A549 (cell line): Measurements from ENCODE around the gene DYNLT2B. TPM values are rescaled to one million over a fixed set of nuclear protein-coding genes. Genes with fewer than 3 reads are reported as not detected.

ENCODE experiments used
- ATAC-seq, 2 experiments: fragments of 200-7000 bp in 1 of 2; fragments of >200 bp in 1 of 2; cut with Nextera tagmentation in 1 of 2; cut with Tn5 transposase in 1 of 2; 3 replicates each; pipeline versions ENCODE4 v1.8.0 to v1.9.1; 2018 to 2020; ENCODE audit warnings: mild to moderate bottlenecking in 1 of 2, moderate library complexity in 1 of 2
- CTCF ChIA-PET: fragments of 300-600 bp; sonication (Branson Sonifier 250); formaldehyde crosslinking; extraction: SDS; loops from one replicate; lab custom pipeline; 2021; ENCODE audit warnings: antibody characterized with exemption, inconsistent platforms; lab: Yijun Ruan, JAX
- POLR2A ChIA-PET: fragments of 350-600 bp; formaldehyde crosslinking; extraction: SDS; loops from one replicate; lab custom pipeline; 2021; ENCODE audit warnings: antibody characterized with exemption, inconsistent platforms; lab: Yijun Ruan, JAX
- DNase-seq, 2 experiments: peaks; one replicate each; pipeline versions ENCODE4 v3.0.0 to v3.0.0-alpha.2; 2011 to 2016; ENCODE audit warnings: low read depth in 1 of 2, low spot score in 1 of 2
- FAIRE-seq: peaks from 2 replicates; lab custom pipeline; 2011; peaks lifted over from hg19 to GRCh38; lab: Jason Lieb, UNC
- H3K27ac ChIP-seq, 2 experiments: fragments of >200 bp; sonication (Bioruptor Twin); formaldehyde crosslinking; 3 replicates each; pipeline ENCODE4 v1.5.1; 2016 to 2017
- H3K4me1 ChIP-seq: fragments of >200 bp; sonication (Bioruptor Twin); formaldehyde crosslinking; 3 replicates; pipeline ENCODE4 v1.6.1; 2016
- H3K4me2 ChIP-seq: fragments of >200 bp; sonication (Bioruptor Twin); formaldehyde crosslinking; 3 replicates; pipeline ENCODE4 v1.6.1; 2016
- H3K4me3 ChIP-seq: fragments of >200 bp; sonication (Bioruptor Twin); formaldehyde crosslinking; 3 replicates; pipeline ENCODE4 v1.5.1; 2016
- H3K9me3 ChIP-seq: fragments of >200 bp; sonication (Bioruptor Twin); formaldehyde crosslinking; 3 replicates; pipeline ENCODE4 v1.6.1; 2016
- ATOH8 ChIP-seq: fragments of 250-450 bp; sonication (Bioruptor Pico); IDR thresholded peaks from 2 replicates; pipeline ENCODE4 v1.5.0; 2020; ENCODE audit warnings: low read depth, mild to moderate bottlenecking, moderate library complexity
- BHLHE40 ChIP-seq: IDR thresholded peaks from 2 replicates; pipeline ENCODE4 v1.6.1; 2012; ENCODE audit warnings: low read depth, low read length, inconsistent platforms
- CBX8 ChIP-seq: fragments of 200-600 bp; sonication (generic); IDR thresholded peaks from 2 replicates; pipeline ENCODE4 v1.6.1; 2016
- CEBPB ChIP-seq, 2 experiments: fragments of >200 bp in 1 of 2; sonication (Bioruptor Twin) in 1 of 2; formaldehyde crosslinking in 1 of 2; IDR thresholded peaks; 2 replicates each; pipeline ENCODE4 v1.6.1; 2012 to 2016
- EHF ChIP-seq: fragments of 250-450 bp; sonication (Bioruptor Pico); IDR thresholded peaks from 2 replicates; pipeline ENCODE4 v1.5.0; 2020; ENCODE audit warnings: mild to moderate bottlenecking
- ESRRA ChIP-seq: fragments of 150-350 bp; IDR thresholded peaks from 2 replicates; pipeline ENCODE4 v1.6.1; 2014; ENCODE audit warnings: mild to moderate bottlenecking, low read length, borderline replicate concordance
- FOSB ChIP-seq: fragments of 250-450 bp; sonication (Bioruptor Pico); IDR thresholded peaks from 2 replicates; pipeline ENCODE4 v1.5.0; 2020; ENCODE audit warnings: mild to moderate bottlenecking, moderate library complexity
- HDAC2 ChIP-seq: fragments of 200-600 bp; sonication (generic); IDR thresholded peaks from 2 replicates; pipeline ENCODE4 v1.6.1; 2016
- HOXA7 ChIP-seq: fragments of 250-450 bp; sonication (Bioruptor Pico); IDR thresholded peaks from 2 replicates; pipeline ENCODE4 v1.5.0; 2020; ENCODE audit warnings: mild to moderate bottlenecking, moderate library complexity
- HOXB13 ChIP-seq: fragments of 250-450 bp; sonication (Bioruptor Pico); IDR thresholded peaks from 2 replicates; pipeline ENCODE4 v1.5.0; 2020; ENCODE audit warnings: low read depth, mild to moderate bottlenecking, moderate library complexity
- KDM5A ChIP-seq: fragments of 200-600 bp; sonication (generic); IDR thresholded peaks from 2 replicates; pipeline ENCODE4 v1.6.1; 2016; ENCODE audit warnings: antibody characterized with exemption, mild to moderate bottlenecking
- MAZ ChIP-seq: fragments of 150-350 bp; IDR thresholded peaks from 2 replicates; pipeline ENCODE4 v1.6.1; 2014; ENCODE audit warnings: antibody characterized with exemption, low read depth, low read length, borderline replicate concordance
- MYC ChIP-seq: IDR thresholded peaks from 2 replicates; pipeline ENCODE4 v1.6.1; 2012; ENCODE audit warnings: mild to moderate bottlenecking, inconsistent platforms, low read length, improper control_type of control experiment, borderline replicate concordance
- NR3C1 ChIP-seq: fragments of >200 bp; sonication (Bioruptor Twin); formaldehyde crosslinking; IDR thresholded peaks from 3 replicates; pipeline ENCODE4 v1.6.1; 2017
- RARB ChIP-seq: fragments of 250-450 bp; sonication (Bioruptor Pico); IDR thresholded peaks from 2 replicates; pipeline ENCODE4 v1.8.0; 2021; ENCODE audit warnings: mild to moderate bottlenecking, moderate library complexity
- REST ChIP-seq: fragments of 200-600 bp; sonication (generic); IDR thresholded peaks from 2 replicates; pipeline ENCODE4 v1.6.1; 2016; ENCODE audit warnings: antibody characterized with exemption, mild to moderate bottlenecking, moderate library complexity
- RNF2 ChIP-seq: fragments of 200-600 bp; sonication (generic); IDR thresholded peaks from 2 replicates; pipeline ENCODE4 v1.6.1; 2016; ENCODE audit warnings: low read depth, mild to moderate bottlenecking, antibody characterized with exemption, moderate library complexity, borderline replicate concordance
- USF2 ChIP-seq: fragments of 450-650 bp; IDR thresholded peaks from 2 replicates; pipeline ENCODE4 v1.6.1; 2014; ENCODE audit warnings: antibody characterized with exemption
- WGBS: methylation state at CpG from one replicate; pipeline ENCODE4 v1.1.6; 2017; ENCODE audit errors: missing lambda C conversion rate; 5-methylcytosine and 5-hydroxymethylcytosine counted together
- polyA plus RNA-seq, 4 experiments: library from polyadenylated mRNA; depleted of rRNA in 3 of 4; stranded (reverse); fragments of >200 nt; fragmentation: RNase III in 1 of 4; extraction: RNeasy Plus Mini Kit Qiagen cat#74134 plus additional on column Dnase treatment in 1 of 4; gene quantifications; 2 replicates in 3 of 4; 3 replicates in 1 of 4; pipeline ENCODE4 v1.2.3, GENCODE V29; 2011 to 2017
- TF ChIP-seq, protein P1 (sequence below): IDR thresholded peaks from 2 replicates; pipeline ENCODE4 v1.6.1; 2012; ENCODE audit warnings: low read depth, borderline replicate concordance
- TF ChIP-seq, protein P2 (sequence below): fragments of >200 bp; sonication (Bioruptor Twin); formaldehyde crosslinking; IDR thresholded peaks from 3 replicates; pipeline ENCODE4 v1.6.1; 2016

DYNLT2B gene
- polyA plus RNA-seq, 2 of the 4 experiments (the other 2 are of a cell fraction): 34.7 to 34.9 TPM

GRCh38 chr3:196254376-196255283 lies 63.4 kb downstream of the DYNLT2B start:
- DNase-seq: no peak
- POLR2A ChIA-PET: no interaction called here

DNA sequence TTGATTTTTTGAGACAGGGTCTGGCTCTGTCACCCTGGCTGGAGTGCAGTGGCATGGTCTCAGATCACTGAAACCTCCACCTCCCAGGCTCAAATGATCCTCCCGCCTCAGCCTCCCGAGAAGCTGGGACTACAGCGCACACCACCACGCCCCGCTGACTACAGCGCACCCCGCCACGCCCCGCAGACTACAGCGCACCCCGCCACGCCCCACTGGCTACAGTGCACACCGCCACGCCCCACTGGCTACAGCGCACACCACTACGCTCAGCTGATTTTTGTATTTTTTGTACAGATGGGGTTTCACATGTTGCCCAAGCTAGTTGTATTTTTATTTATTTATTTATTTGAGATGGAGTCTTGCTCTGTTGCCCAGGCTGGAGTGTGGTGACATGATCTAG lies 66.1 kb downstream of the DYNLT2B start:
- 96% methylated on average over 16 of the region's 16 CpGs for WGBS

More at GRCh38 chr3:196254376-196255283, 63.4 kb downstream of the DYNLT2B start:
- CTCF ChIA-PET: interaction anchor here (0.6 to 2.3 kb wide), 10 partner anchors 8 to 337 kb away, joined by 3 to 9 read pairs (median 4); no protein-coding TSS in a partner anchor
- TF ChIP-seq HOXB13 (no peak), BHLHE40 (no peak), HDAC2 (no peak)
- TF ChIP-seq, all 56 proteins: peak for 0
- FAIRE-seq (no peak), ATAC-seq (no peak)
- no peak overlapping the region for H3K4me2 ChIP-seq
- 76% methylated on average over 5 of the region's 5 CpGs for WGBS
- H3K27ac ChIP-seq: no peak overlapping the region
- no peaks in the 10 kb centered on the region for H3K9me3 ChIP-seq
- H3K4me3 ChIP-seq: no peak overlapping the region
- H3K4me1 ChIP-seq: no peaks in the 10 kb centered on the region

DNA sequence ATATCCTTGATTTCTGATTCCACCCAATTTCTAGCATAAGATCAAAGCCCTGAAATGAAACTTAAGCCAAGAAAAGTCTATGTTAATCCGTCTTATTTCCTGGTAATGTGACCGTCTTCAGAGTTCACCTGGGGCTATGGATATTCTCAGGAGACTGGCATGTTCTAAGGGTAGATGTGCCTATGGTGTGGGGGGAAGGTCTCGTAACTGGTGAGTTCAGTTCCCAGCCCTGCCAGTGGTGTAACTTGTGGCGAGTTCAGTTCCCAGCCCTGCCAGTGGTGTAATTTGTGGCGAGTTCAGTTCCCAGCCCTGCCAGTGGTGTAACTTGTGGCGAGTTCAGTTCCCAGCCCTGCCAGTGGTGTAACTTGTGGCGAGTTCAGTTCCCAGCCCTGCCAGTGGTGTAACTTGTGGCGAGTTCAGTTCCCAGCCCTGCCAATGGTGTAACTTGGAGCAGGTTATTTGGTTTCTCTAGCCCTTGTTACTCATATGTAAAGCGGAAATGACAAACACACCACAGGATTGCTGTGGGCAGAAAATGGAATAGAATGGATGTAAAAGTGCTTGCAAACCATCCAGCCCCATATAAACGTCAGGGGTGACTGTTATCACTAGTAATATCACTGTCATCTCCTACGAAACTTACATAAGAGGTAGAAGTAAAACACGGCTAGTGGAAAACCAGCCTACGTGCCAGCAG lies 71.3 kb downstream of the DYNLT2B start:
- POLR2A ChIA-PET: interaction anchor here (0.6 kb wide), 1 partner anchor 30 kb away, joined by 3 read pairs; no protein-coding TSS in a partner anchor
- CTCF ChIA-PET: interaction anchor here (0.8 kb wide), 1 partner anchor 12 kb away, joined by 3 read pairs; no protein-coding TSS in a partner anchor
- Histone ChIP-seq H3K9me3 (no peaks in the 10 kb centered on the region), H3K4me1 (no peaks in the 10 kb centered on the region), H3K4me3 (no peak overlapping the region), H3K4me2 (no peak overlapping the region), H3K27ac (no peak overlapping the region)
- no peak for FAIRE-seq
- 95% methylated on average over 9 of the region's 13 CpGs for WGBS
- ATAC-seq: no peak
- no peak for DNase-seq
- no peak for TF ChIP-seq HOXB13
- no peak for TF ChIP-seq NR3C1
- TF ChIP-seq MYC: no peak
- no peak for TF ChIP-seq RARB (CRISPR knock-in tag)
- TF ChIP-seq MAZ: no peak
- no peak for TF ChIP-seq HOXA7 (CRISPR knock-in tag)
- no peak for TF ChIP-seq ATOH8 (CRISPR knock-in tag)
- no peak for TF ChIP-seq CBX8
- TF ChIP-seq BHLHE40: no peak
- TF ChIP-seq, protein P1, sequence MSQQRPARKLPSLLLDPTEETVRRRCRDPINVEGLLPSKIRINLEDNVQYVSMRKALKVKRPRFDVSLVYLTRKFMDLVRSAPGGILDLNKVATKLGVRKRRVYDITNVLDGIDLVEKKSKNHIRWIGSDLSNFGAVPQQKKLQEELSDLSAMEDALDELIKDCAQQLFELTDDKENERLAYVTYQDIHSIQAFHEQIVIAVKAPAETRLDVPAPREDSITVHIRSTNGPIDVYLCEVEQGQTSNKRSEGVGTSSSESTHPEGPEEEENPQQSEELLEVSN: no peak
- TF ChIP-seq USF2: no peak

More for the DNA sequence above, 66.1 kb downstream of the DYNLT2B start:
- DNase-seq (no peak), ATAC-seq (no peak), FAIRE-seq (no peak)
- Histone ChIP-seq H3K4me1 (no peaks in the 10 kb centered on the region), H3K27ac (no peak overlapping the region), H3K9me3 (no peaks in the 10 kb centered on the region), H3K4me3 (no peak overlapping the region), H3K4me2 (no peak overlapping the region)
- ChIA-PET CTCF (interaction anchor here (0.6 to 2.1 kb wide), 4 partner anchors 14 to 480 kb away, joined by 3 to 7 read pairs (median 3); no protein-coding TSS in a partner anchor), POLR2A (no interaction called here)
- TF ChIP-seq KDM5A (no peak), RNF2 (no peak), EHF (no peak), CEBPB (IDR thresholded peaks at IDR 0.05) (no peak), FOSB (CRISPR knock-in tag) (no peak), ESRRA (no peak), REST (no peak)
- TF ChIP-seq, protein P2, sequence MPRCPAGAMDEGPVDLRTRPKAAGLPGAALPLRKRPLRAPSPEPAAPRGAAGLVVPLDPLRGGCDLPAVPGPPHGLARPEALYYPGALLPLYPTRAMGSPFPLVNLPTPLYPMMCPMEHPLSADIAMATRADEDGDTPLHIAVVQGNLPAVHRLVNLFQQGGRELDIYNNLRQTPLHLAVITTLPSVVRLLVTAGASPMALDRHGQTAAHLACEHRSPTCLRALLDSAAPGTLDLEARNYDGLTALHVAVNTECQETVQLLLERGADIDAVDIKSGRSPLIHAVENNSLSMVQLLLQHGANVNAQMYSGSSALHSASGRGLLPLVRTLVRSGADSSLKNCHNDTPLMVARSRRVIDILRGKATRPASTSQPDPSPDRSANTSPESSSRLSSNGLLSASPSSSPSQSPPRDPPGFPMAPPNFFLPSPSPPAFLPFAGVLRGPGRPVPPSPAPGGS: no peak
